NT2/D1 (cell line): Measurements from ENCODE around the gene APCDD1.

Experiments used
- SUZ12 ChIP-seq: IDR thresholded peaks from 2 replicates; pipeline ENCODE4 v1.6.1; 2011; ENCODE audit not compliant: insufficient read length, insufficient read depth; ENCODE audit errors: extremely low read depth
- YY1 ChIP-seq: IDR thresholded peaks from 2 replicates; pipeline ENCODE4 v1.6.1; 2011; ENCODE audit not compliant: insufficient read length, insufficient read depth
- ZNF274 ChIP-seq: IDR thresholded peaks from 2 replicates; pipeline ENCODE4 v1.6.1; 2011; ENCODE audit warnings: mild to moderate bottlenecking, low read depth, low read length

GRCh38 chr18:10408131-10408530, 46.3 kb upstream of the APCDD1 start:
- no peak for TF ChIP-seq ZNF274
- no peak for TF ChIP-seq YY1
- no peak for TF ChIP-seq SUZ12
